PC-3 (cell line): ENCODE data around the gene GPATCH3. TPM values are rescaled to one million over a fixed set of nuclear protein-coding genes. Genes with fewer than 3 reads are reported as not detected.

Experiments
- ATAC-seq: fragments of 200-7000 bp; cut with Tn5 transposase; 2 replicates; pipeline ENCODE4 v1.9.1; 2020; ENCODE audit warnings: mild to moderate bottlenecking, moderate library complexity
- BruUV-seq: library from RNA; stranded (reverse); fragments of 400-500 nt; replicated peaks from 2 replicates; lab custom pipeline; 2021; lab: Mats Ljungman, UMichigan
- CTCF ChIA-PET: fragments of 300-600 bp; sonication (Branson Sonifier 250); formaldehyde crosslinking; loops from one replicate; lab custom pipeline; 2022; ENCODE audit warnings: antibody characterized with exemption; lab: Charles Lee
- POLR2A ChIA-PET: fragments of 300-600 bp; sonication (Branson Sonifier 250); formaldehyde crosslinking; loops from one replicate; lab custom pipeline; 2022; ENCODE audit warnings: antibody characterized with exemption; ENCODE audit not compliant: unreplicated experiment; lab: Charles Lee
- DNase-seq: peaks from one replicate; pipeline ENCODE4 v3.0.0-alpha.2; 2015
- H2AFZ ChIP-seq: fragments of 300-600 bp; sonication (generic); 2 replicates; pipeline ENCODE4 v1.6.0; 2016; ENCODE audit warnings: antibody characterized with exemption, low read length
- H3F3A ChIP-seq: fragments of 300-600 bp; sonication (generic); one replicate; pipeline ENCODE4 v1.6.0; 2017; ENCODE audit warnings: antibody characterized with exemption, low read length, control low read depth, mild to moderate bottlenecking; ENCODE audit not compliant: unreplicated experiment
- H3K27ac ChIP-seq: fragments of 300-600 bp; sonication (generic); 2 replicates; pipeline ENCODE4 v1.5.1; 2016; ENCODE audit warnings: mild to moderate bottlenecking, low read length
- H3K27me3 ChIP-seq: fragments of 300-600 bp; sonication (generic); 2 replicates; pipeline ENCODE4 v1.6.1; 2016; ENCODE audit warnings: low read length, mixed read lengths
- H3K36me3 ChIP-seq: fragments of 300-600 bp; sonication (generic); 2 replicates; pipeline ENCODE4 v1.6.1; 2016; ENCODE audit warnings: low read depth, mixed run types, low read length, mixed read lengths
- H3K4me1 ChIP-seq: fragments of 300-600 bp; sonication (generic); 2 replicates; pipeline ENCODE4 v1.5.1; 2016; ENCODE audit warnings: low read length; ENCODE audit not compliant: insufficient read depth
- H3K4me2 ChIP-seq: fragments of 300-600 bp; sonication (generic); 2 replicates; pipeline ENCODE4 v1.6.0; 2016; ENCODE audit warnings: low read length
- H3K4me3 ChIP-seq: fragments of 300-600 bp; sonication (generic); 2 replicates; pipeline ENCODE4 v1.5.1; 2016; ENCODE audit warnings: mild to moderate bottlenecking, low read length, mixed read lengths
- H3K79me2 ChIP-seq: fragments of 300-600 bp; sonication (generic); 2 replicates; pipeline ENCODE4 v1.6.1; 2017; ENCODE audit warnings: low read length, mixed read lengths
- H3K9ac ChIP-seq: fragments of 300-600 bp; sonication (generic); 2 replicates; pipeline ENCODE4 v1.6.0; 2016; ENCODE audit warnings: mild to moderate bottlenecking, low read length
- H3K9me2 ChIP-seq: fragments of 300-600 bp; sonication (generic); replicated peaks from 2 replicates; pipeline ENCODE4 v1.6.1; 2016; ENCODE audit warnings: mixed run types, low read length, mixed read lengths
- H3K9me3 ChIP-seq: fragments of 300-600 bp; sonication (generic); 2 replicates; pipeline ENCODE4 v1.6.1; 2016; ENCODE audit warnings: low read length, mixed read lengths
- H4K20me1 ChIP-seq: fragments of 300-600 bp; sonication (generic); 2 replicates; pipeline ENCODE4 v1.6.1; 2016; ENCODE audit warnings: low read length, mixed read lengths
- CTCF ChIP-seq: fragments of 300-600 bp; sonication (generic); conservative IDR thresholded peaks from 2 replicates; pipeline ENCODE4 v1.5.1; 2017; ENCODE audit warnings: antibody characterized with exemption, low read depth, mild to moderate bottlenecking, low read length
- EZH2 ChIP-seq: fragments of 300-600 bp; sonication (generic); IDR thresholded peaks from one replicate; pipeline ENCODE4 v1.6.1; 2017; ENCODE audit warnings: antibody characterized with exemption, mild to moderate bottlenecking, low read length; ENCODE audit not compliant: unreplicated experiment
- EZH2phosphoT487 ChIP-seq: fragments of 300-600 bp; sonication (generic); IDR thresholded peaks from 2 replicates; pipeline ENCODE4 v1.6.1; 2018; ENCODE audit warnings: mild to moderate bottlenecking, antibody characterized with exemption, low read length, borderline replicate concordance
- intact Hi-C: fragments of 100-400 bp; cut with micrococcal nuclease; formaldehyde crosslinking; loops from 2 replicates; pipeline ENCODE4 v1.9.0; 2023
- total RNA-seq: library from RNA; depleted of rRNA; stranded (reverse); fragments of >200 nt; gene quantifications from 2 replicates; pipeline ENCODE4 v1.2.3, GENCODE V29; 2014

The GPATCH3 gene
- total RNA-seq, 1 experiment from 2014 or later = 18.8 TPM

GRCh38 chr1:26861286-26861701, 39.0 kb downstream of the GPATCH3 start:
- intact Hi-C loops = loop anchor here (5.0 to 10.0 kb wide), 2 partner anchors 74 to 166 kb away; partner anchors contain the start of genes ARID1A and PIGV
- peak; percentile 74 for DNase-seq
- Histone ChIP-seq H3K9me3 (no peaks in the 10 kb centered on the region), H3K27ac (peak overlapping the region; percentile 95), H4K20me1 (peaks cover 7% of the 10 kb centered on the region; the same call in 1 of the 2 replicates), H3K36me3 (no peaks in the 10 kb centered on the region), H3K9ac (peak overlapping the region; percentile 62), H3K4me3 (no peak overlapping the region; the same call in 1 of the 2 replicates), H3K4me2 (peak overlapping the region; percentile 61), H3K79me2 (peaks cover 20% of the 10 kb centered on the region), H3K4me1 (peaks cover 54% of the 10 kb centered on the region), H3F3A (peaks cover 16% of the 10 kb centered on the region), H2AFZ (peak overlapping the region; percentile 33; the same call in 1 of the 2 replicates), H3K27me3 (no peaks in the 10 kb centered on the region), H3K9me2 (no peaks in the 10 kb centered on the region)
- ChIA-PET POLR2A (no interaction called here), CTCF (interaction anchor here (0.5 to 1.2 kb wide), 2 partner anchors 12 to 21 kb away, joined by 4 to 11 read pairs; no protein-coding TSS in a partner anchor)
- TF ChIP-seq EZH2phosphoT487 = no peak
- peak; percentile 51 for TF ChIP-seq CTCF
- ATAC-seq = no peak
- BruUV-seq = no TSS peak

GRCh38 chr1:26858891-26859640, 41.2 kb downstream of the GPATCH3 start:
- Histone ChIP-seq H3K36me3 (peaks cover 8% of the 10 kb centered on the region), H3K79me2 (peaks cover 12% of the 10 kb centered on the region), H3K4me3 (no peak overlapping the region), H3F3A (peaks cover 16% of the 10 kb centered on the region), H3K4me1 (peaks cover 58% of the 10 kb centered on the region), H3K9ac (no peak overlapping the region), H3K27ac (peak overlapping the region; percentile 33), H3K4me2 (0 out of 2 replicates have a peak overlapping the region, but pooled peaks have one; percentile 8), H2AFZ (no peak overlapping the region), H3K27me3 (no peaks in the 10 kb centered on the region), H4K20me1 (peaks cover 7% of the 10 kb centered on the region; the same call in 1 of the 2 replicates), H3K9me2 (no peaks in the 10 kb centered on the region), H3K9me3 (no peaks in the 10 kb centered on the region)
- intact Hi-C loops = no loop called here
- ChIA-PET POLR2A (no interaction called here), CTCF (interaction anchor here (0.6 kb wide), 1 partner anchor 89 kb away, joined by 4 read pairs; no protein-coding TSS in a partner anchor)
- no peak for TF ChIP-seq EZH2phosphoT487
- no peak for TF ChIP-seq CTCF
- TF ChIP-seq EZH2 = no peak
- DNase-seq (peak; percentile 34), ATAC-seq (no peak)
- no TSS peak for BruUV-seq

- peaks cover 67% of the 10 kb centered on the region for H3K4me1 ChIP-seq
- H3K27ac ChIP-seq = peak overlapping the region; percentile 33; the same call in 1 of the 2 replicates
- H4K20me1 ChIP-seq = 0 out of 2 replicates have a peak, but pooled peaks cover under 1% of the 10 kb centered on the region
- no peaks in the 10 kb centered on the region for H3K9me2 ChIP-seq
- DNase-seq (no peak), ATAC-seq (no peak)
- CTCF ChIA-PET = no interaction called here
- no peaks in the 10 kb centered on the region for H3K27me3 ChIP-seq
- H3F3A ChIP-seq = peaks cover 16% of the 10 kb centered on the region
- no peak overlapping the region for H3K4me3 ChIP-seq
- H2AFZ ChIP-seq = no peak overlapping the region
- peaks cover 3% of the 10 kb centered on the region for H3K79me2 ChIP-seq
- POLR2A ChIA-PET = no interaction called here
- BruUV-seq = no TSS peak
- TF ChIP-seq EZH2 (no peak), EZH2phosphoT487 (no peak), CTCF (no peak)
- H3K9me3 ChIP-seq = no peaks in the 10 kb centered on the region
- intact Hi-C loops = no loop called here
- H3K36me3 ChIP-seq = peaks cover 14% of the 10 kb centered on the region
- H3K9ac ChIP-seq = no peak overlapping the region
- H3K4me2 ChIP-seq = no peak overlapping the region
Observed at GRCh38 chr1:26858160-26858559, 42.1 kb downstream of the GPATCH3 start.
